Measurements from ENCODE around the gene HOXC12.

Gene HOXC12

GRCh38 chr12:53954694-53955035 is at the start of gene HOXC12:
Gene HOXC12, plus strand, starts transcription at chr12:53954903. Its CDS starts 27 bp downstream, at chr12:53954930.
- DNase-seq (ENCODE audit: low read depth): no peak
- H3K4me3 ChIP-seq (ENCODE audit: low read depth, low read length): peak within 1 kb of the TSS; percentile 32

GRCh38 chr12:53907103-53907502 is 47.6 kb upstream of the HOXC12 start:
- no peak for DNase-seq (ENCODE audit: low read depth)
- no peak overlapping the region for H3K4me3 ChIP-seq (ENCODE audit: low read depth, low read length)

- no peak overlapping the region for H3K4me3 ChIP-seq (ENCODE audit: low read depth, low read length)
- DNase-seq (ENCODE audit: low read depth): no peak
Observed at GRCh38 chr12:53916788-53917655, 37.7 kb upstream of the HOXC12 start.

- no peak overlapping the region for H3K4me3 ChIP-seq (ENCODE audit: low read depth, low read length)
- DNase-seq (ENCODE audit: low read depth): no peak
Observed at GRCh38 chr12:53924521-53925405, 29.9 kb upstream of the HOXC12 start.

GRCh38 chr12:53927220-53928029 is 27.3 kb upstream of the HOXC12 start:
- no peak overlapping the region for H3K4me3 ChIP-seq (ENCODE audit: low read depth, low read length)
- DNase-seq (ENCODE audit: low read depth): no peak

GRCh38 chr12:53928054-53928835 is 26.5 kb upstream of the HOXC12 start:
- DNase-seq (ENCODE audit: low read depth): no peak
- no peak overlapping the region for H3K4me3 ChIP-seq (ENCODE audit: low read depth, low read length)

- DNase-seq (ENCODE audit: low read depth): no peak
- no peak overlapping the region for H3K4me3 ChIP-seq (ENCODE audit: low read depth, low read length)
Observed at GRCh38 chr12:53929527-53929926, 25.2 kb upstream of the HOXC12 start.

- DNase-seq (ENCODE audit: low read depth): no peak
- no peak overlapping the region for H3K4me3 ChIP-seq (ENCODE audit: low read depth, low read length)
Observed at GRCh38 chr12:53930591-53931255, 24.0 kb upstream of the HOXC12 start.

- DNase-seq (ENCODE audit: low read depth): no peak
- H3K4me3 ChIP-seq (ENCODE audit: low read depth, low read length): no peak overlapping the region
Observed at GRCh38 chr12:53931844-53932581, 22.7 kb upstream of the HOXC12 start.

- no peak for DNase-seq (ENCODE audit: low read depth)
Observed at GRCh38 chr12:53932915-53933314, 21.8 kb upstream of the HOXC12 start.

GRCh38 chr12:53935383-53936341 is 19.0 kb upstream of the HOXC12 start:
- DNase-seq (ENCODE audit: low read depth): no peak
- peak overlapping the region; percentile 8 for H3K4me3 ChIP-seq (ENCODE audit: low read depth, low read length)

More at GRCh38 chr12:53932915-53933314, 21.8 kb upstream of the HOXC12 start:
- no peak overlapping the region for H3K4me3 ChIP-seq (ENCODE audit: low read depth, low read length)

- no peak for DNase-seq (ENCODE audit: low read depth)
- H3K4me3 ChIP-seq (ENCODE audit: low read depth, low read length): no peak overlapping the region
Observed at GRCh38 chr12:53937099-53937498, 17.6 kb upstream of the HOXC12 start.

- peak overlapping the region; percentile 38 for H3K4me3 ChIP-seq (ENCODE audit: low read depth, low read length)
- DNase-seq (ENCODE audit: low read depth): no peak
Observed at GRCh38 chr12:53937596-53938325, 16.9 kb upstream of the HOXC12 start.

- DNase-seq (ENCODE audit: low read depth): peak; percentile 49
- H3K4me3 ChIP-seq (ENCODE audit: low read depth, low read length): peak within 1 kb of the TSS; percentile 38
Observed at GRCh38 chr12:53938326-53939140, 16.2 kb upstream of the HOXC12 start, which contains the start of gene HOXC13. Gene HOXC13, plus strand, starts transcription at chr12:53938831. Its CDS starts 76 bp downstream, at chr12:53938907.

Measured in skeletal muscle cell (primary cell).